GM18861 (cell line): ENCODE results near the gene ITIH4.

Experiments
- ATAC-seq: cut with Tn5 transposase; IDR thresholded peaks from one replicate; pipeline ENCODE4 v1.9.1; 2021; ENCODE audit not compliant: unreplicated experiment

The ITIH4 gene

DNA sequence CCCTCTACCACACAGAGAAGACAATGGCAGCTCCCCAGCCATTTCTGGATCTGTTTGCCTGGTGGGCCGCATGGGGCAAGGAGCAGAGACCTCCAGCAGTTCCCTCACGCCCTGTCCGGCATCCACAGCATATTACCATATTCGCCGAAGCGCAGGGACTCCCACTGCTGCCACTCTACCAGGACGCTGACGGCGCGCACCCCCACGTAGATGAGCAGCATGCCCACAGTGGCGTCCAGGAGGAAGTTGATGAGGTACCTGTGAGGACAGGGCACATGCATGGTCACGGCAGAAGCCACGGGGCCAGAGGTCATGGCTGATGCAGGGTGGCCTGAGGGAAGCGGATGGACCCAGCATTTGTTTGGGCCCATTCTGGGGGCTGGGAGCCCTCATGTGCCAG is 19.2 kb upstream of the ITIH4 start:
- no peak for ATAC-seq

DNA sequence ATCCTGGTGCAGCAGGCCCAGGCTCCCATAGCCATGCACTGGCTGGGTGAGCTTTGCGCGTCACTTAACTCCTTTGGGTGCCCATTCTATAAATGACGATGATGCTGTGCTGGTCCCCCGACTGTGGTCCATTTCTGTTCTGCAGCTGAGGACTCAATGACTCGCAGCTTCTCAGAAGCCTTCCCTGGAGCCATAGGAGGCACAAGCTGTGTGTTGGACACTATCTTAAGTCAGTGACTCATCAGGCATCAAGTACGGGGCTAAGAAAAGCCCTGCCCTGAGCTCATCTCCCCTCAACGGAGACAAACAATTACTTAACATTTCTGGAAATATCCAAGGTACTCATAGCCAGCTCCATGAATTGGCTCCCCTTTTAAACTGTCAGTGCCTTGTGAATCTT is 18.1 kb upstream of the ITIH4 start:
- no peak for ATAC-seq

DNA sequence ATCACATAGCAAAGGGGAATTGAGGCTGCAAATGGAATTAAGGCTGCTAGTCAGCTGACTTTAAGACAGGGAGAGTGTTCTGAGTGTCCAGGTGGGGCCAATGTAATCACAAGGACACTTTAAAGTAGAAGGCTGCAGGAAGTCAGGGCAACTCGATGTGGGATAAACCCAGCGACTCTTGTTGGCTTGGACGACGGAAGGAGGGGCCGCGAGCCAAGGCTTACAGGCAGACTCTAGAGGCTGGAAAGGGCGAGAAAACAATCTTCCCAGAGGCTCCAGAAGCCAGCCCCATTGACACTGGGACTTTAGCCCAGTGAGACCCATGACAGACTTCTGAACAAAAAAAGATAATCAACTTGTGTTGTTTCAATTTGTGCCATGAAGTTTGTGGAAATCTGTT is 17.3 kb upstream of the ITIH4 start:
- no peak for ATAC-seq

DNA sequence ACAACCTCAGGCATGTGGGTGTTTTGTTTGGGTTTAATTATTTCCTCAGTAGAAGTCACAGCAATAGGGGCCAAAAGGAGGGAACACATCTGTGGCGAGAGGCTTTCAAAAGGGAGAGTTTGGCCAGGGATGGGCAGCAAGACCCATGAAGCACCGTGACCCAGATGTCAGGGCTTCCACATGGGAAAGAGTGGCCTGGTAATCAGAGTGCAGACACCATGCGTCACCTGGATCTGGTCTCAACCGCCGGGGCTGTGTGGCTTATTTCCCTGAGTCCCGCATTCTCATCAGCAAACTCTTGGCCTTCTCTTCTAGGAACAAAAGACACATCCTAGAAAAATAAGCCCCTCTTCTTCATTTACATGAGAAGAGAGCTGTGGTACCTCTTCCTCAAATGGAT is 16.8 kb upstream of the ITIH4 start:
- ATAC-seq, result no peak

DNA sequence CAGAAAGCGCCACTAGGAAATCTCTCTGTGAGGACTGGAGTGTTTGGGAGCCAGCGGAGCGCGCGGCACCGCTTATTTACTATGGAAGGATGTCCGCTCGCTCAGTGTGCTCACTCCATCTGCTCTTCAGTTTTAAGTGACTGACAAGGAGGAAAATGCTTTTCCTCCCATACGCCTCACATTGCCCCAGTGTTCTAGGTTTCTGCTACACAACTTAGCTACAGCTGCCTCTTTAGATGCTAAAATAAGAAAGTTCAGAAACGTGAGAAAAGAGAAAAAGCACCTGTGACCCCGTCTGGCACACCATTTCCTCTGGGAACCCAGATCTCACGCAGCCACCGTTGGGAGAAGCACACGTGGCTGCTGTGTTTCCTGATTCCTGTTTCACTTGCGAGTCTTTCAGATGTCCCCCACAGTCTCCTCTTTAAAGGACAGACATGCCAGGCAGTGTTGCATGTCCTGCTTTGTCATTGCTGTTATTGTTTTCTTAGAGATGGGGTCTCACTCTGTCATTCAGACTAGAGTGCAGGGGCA is 16.0 kb upstream of the ITIH4 start:
- no peak for ATAC-seq

DNA sequence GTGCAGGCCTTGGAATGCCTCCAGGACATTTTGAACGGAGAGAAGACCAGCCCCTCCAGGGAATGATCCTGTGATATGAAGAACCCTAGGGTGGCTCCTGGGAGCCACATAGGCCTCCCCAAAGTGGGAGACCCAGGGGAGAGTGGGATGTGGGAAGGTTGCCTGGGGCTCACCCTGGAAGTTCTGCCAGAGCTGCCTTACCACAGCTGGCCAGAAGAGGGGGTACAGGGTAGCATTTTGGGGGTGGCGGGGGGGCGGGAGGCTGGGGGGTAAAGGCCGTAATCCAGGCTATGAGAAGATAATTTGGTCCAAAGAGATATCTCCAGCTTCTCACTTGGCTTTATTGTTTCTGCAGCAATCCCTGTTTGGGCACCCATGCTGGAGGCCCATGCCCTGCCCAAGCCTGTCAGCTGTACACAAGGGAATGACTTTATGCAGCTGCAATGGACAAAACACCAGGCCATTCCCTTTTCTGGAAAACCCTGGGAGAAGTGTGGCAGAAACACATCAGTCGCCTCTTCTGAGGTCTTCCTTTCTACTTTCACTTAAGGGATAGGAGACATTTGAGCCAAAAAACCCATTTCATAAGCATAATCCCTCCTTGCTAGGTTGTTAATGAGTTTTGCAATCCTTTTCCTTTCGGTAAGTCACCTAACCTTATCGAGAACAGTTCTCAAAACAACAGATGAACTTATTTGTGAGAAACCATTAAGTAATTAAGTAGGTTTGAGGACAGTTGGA is 15.4 kb upstream of the ITIH4 start:
- ATAC-seq, result no peak

DNA sequence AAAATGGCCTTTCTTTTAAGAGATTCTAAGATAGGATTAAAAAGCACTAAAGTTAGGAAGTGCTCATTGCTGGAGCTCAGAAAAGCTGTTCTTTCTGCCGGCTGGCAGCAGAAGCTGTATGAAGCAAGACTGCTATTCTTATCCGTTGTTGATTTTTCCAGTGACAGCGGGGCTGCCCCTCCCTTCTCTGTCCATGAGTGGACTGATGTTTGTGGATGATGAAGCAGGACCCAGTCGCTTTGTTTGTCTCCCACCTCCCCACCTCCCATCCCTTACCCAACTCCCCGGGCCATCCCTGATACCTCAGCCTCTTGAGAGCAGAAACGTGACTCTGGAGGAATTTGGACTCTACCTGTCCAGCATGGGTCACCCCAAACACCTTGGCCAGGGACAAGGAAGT is 14.7 kb upstream of the ITIH4 start:
- ATAC-seq, result no peak

DNA sequence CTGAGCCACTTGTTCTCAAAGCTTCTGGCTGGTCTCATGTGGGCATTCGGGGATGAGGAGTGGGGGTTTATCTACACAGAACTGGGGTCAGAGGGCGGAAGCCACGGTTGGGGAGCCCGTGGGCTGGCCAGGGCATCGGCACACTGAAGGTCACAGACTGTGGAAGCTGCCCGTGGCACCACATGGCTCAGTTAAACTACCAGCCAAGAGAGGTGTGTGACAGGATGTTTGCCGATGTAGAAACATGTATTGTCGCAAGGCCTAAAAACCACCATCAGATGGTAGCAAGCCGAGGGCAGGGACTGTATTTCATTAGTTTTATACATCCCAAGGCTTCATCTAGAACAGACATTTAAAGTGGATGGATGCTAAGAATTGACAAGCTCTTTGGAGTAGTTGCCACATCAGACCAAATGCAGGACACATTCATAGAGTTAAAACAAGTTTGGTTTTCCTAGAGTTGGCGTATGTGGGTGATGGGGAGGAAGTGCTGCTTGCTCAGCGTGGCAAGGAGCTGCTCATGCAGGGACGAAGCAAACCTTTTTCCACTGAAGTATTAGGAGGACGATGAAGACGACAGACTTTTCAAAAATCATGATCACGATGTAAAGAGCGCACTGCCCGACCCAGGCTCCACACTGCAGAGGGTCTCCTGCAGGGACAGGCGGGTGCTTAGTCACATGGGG is 14.0 kb upstream of the ITIH4 start:
- no peak for ATAC-seq

DNA sequence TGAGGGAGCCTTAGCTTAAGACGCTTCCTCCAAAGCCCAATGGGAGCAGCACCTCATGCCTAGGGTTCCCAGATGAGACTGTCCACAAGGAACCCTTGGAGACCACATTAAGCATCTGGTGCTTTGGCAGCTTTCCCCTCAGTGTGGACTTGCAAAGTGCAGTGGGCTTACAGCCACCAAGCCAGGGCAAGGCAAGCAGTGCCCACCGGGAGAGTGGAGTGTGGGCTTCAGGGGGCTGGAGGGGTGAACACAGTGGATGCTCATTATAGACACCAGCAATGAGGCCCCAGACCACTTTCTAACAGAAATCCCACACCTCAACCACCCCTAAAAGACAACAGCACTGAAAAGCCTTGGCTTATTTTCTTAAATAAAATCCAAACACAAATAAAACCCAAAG is 13.4 kb upstream of the ITIH4 start:
- no peak for ATAC-seq

DNA sequence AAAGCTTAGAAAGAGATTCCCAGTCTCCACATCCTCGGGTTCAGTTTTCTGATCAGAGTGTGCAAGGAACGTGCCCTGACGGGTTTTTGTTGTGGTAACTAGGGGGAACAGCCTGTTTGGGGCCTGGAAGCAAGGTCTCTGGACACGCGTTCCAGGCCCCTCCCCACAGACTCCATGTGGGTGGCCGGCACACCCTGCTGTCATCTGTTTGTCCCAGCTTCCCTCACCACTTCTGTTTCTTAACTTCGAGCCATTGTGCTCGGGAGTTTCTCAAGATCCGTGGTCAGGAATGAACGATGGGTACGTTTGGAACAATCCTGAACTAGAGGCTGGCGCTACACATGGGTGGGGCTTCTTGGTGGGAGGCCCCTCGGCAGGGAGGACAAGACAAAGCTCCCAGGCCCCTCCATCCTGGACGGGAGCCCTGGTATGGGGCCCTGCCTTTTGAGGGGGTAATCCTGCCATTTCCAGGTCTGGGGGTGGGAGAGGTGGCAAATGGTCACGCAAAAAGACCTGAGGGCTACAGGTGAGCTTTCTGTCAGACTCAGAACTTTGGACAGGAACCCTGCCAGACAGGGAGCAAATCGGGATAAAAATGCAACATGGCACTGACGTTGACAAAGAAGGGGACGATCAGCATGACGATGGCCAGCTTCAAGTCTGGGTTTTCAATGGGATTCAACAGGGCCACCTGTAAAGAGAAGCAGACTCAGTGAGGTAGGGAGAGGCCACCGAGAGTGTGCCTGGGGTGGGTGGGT is 12.8 kb upstream of the ITIH4 start:
- ATAC-seq, result no peak

DNA sequence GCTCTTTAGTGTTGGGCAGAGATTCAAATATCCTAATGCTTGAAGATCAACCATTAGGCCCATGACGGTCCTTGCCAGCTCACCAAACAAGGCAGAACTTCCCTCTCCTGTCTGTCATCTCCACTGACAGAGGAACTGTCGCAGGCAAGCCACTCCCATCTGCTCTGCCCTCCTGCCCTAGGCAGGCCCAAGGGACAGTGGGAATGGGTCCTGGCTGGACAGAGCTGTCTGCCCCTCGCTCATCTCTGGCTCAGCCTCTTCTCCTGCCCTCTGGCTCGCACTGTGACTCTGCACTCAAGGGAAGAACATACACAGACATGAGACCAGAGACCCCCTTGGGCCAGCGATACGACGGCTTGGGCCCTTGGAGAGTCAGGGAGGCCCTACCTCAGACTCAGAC is 12.0 kb upstream of the ITIH4 start:
- no peak for ATAC-seq

DNA sequence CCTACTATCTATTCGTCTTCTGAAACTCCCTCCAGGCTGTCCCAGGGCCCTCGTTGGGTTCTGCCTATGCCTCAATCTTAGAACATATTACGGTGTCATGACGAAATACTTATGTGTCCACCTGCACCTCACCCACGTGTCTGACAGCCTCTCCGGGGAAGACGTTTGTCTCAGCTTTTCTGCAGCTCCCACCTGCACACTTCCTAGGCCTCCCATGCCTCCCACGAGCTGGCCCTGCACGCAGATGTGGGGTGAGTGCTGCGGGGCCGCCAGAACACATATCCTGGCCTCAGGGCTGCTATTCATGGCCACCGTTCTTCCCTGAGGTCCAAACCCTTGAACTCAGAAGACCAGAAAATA is 11.5 kb upstream of the ITIH4 start:
- ATAC-seq, result no peak

DNA sequence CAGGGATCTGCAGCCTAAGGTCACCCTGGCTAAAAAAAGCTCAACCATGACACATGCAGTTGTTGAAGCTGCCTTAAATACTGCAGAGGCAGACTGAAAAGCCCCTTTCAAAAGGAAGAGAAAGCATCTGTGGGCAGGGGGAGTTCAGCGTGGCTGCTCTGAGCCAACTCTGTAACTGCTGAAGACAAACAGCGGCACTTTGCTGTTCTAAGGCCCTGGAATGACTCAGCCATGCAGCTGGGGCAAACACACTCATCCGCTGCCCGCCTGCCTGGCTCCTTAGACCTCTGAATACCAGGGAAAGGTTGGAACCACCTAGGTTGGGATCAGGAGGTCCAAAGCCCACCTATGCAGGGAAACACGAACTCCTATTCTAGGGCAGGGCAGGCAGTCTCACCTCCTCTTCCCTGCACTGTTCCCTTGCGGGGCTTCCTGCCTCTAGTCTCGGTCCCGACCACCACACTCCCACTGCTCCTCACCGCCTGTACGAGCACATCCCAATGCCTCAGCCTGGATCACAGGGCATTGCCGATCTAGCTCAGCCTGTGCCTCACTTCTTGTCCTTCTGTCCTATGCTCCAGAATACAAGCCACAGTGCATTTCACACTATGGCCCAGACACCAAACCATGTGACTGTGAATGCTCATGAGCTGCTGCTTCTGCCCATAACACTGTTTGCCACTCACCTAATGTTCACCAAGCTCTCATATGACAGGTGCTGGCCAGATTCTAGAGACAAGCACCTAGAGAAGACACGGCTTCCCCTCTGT is 10.9 kb upstream of the ITIH4 start:
- ATAC-seq, result no peak

DNA sequence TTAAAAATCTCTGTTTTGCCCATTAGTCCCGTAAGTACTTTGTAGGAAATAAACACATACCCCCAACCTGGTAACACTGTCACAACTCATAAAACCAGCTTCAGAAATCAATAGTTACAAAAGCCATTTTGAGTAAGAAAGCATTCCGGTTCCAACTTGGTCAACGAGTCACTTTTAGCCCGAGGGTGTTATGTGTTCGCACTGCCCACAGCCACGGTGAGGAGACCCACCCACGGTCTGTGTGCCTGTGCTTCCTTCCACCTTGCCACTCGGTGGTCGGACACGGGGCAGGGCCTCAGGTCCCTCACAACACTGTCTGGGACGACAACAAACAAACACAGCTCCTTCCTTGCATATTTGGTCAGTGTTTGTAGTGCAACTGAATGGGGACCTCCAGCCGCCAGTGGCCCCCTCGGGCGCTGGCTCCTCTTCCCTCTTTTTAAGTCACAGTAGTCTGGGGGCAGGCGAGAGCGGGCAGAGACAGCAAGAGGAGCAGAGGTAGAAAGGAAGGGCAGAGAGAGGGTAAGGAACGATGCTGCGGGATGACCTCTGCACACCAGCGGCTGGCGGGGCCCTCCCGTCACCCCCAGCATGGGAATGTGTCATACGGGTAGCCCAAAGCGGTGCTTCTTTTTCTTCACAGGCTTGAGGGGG is 9.5 kb upstream of the ITIH4 start:
- no peak for ATAC-seq

DNA sequence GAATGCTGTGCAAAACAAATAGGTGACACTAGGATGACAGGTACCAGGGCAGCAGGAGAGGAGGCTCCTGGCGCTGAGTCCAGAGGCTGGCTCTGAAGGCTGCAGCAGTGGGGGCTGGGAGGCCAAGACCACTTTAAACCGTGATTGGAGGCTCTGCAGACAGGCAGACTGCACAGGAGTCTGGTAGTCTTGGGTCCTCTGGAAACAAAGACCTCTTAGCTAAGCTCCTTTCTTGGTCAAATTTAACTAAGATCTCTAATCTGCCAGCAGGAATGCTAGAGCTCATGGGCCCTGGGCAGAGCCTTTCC is 8.8 kb upstream of the ITIH4 start:
- no peak for ATAC-seq

DNA sequence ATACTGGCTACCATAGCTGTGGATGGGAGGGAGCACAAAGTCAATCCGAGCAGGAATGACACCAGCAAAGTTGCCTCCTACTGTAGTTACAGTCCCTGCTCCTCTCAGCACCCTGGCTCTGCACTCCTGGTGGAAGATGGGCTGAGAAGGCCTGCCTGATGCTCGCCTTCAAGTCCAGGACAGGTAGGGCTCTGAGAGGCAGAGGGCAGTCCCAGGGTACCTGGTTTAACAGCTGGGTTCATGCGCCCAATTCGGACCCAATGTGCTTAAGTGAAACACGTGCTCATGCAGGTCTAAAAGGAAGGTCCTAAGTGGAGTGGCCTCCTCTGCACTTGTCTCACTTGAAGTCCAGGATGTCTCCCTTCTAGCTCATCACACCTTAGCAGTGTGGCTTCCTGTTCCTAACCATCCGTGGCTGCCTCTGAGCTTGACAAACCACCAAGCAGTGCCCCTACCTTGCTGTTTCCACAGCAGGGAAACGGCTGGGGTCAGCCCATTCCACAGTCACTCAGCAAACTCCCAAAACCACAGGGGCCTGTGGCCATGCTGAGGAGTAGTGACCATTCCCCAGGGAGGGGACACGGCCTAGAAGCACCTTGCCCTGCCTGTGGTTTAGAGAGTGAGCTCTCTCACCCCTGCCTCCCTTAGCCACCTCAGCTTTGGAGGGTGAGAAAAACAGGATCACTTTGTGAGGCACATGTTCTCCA is 8.2 kb upstream of the ITIH4 start:
- ATAC-seq, result no peak

DNA sequence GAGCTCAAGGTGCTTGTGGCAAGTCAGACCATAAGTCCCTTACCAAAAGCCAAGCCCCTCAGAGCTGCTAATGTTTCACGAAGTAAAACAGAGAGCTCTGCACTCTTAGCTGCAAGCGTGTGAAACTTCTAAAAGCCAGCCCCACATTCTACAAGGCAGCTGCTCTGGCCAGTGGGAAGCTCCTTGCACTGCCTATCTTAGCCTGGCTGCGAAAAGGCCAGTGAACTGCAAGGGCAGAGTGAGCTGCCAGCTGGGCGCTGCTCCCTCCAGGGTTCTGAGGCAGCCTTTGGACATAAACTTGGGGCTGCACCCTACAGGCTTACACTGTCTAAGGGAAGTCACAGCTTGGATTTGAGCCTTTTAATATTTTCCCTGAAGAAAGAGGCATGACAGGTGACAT is 6.5 kb upstream of the ITIH4 start:
- no peak for ATAC-seq

DNA sequence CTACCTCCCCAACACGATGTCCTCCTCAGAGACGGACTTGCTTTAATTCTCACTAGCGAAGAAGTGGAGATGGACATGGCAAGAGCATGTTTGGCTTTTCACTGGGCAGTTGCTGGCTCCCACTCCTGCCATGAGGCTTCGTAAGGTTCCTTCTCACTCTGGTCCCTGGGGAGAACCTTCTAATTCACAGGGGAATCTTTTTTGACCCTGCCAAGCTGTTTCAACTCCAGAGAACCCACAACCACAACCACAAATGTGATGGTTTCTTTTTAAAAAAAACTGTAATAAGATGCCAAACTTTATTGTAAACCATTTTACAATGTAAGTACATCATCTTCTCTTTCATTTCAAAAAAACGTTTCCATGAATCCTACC is 6.0 kb upstream of the ITIH4 start:
- no peak for ATAC-seq

DNA sequence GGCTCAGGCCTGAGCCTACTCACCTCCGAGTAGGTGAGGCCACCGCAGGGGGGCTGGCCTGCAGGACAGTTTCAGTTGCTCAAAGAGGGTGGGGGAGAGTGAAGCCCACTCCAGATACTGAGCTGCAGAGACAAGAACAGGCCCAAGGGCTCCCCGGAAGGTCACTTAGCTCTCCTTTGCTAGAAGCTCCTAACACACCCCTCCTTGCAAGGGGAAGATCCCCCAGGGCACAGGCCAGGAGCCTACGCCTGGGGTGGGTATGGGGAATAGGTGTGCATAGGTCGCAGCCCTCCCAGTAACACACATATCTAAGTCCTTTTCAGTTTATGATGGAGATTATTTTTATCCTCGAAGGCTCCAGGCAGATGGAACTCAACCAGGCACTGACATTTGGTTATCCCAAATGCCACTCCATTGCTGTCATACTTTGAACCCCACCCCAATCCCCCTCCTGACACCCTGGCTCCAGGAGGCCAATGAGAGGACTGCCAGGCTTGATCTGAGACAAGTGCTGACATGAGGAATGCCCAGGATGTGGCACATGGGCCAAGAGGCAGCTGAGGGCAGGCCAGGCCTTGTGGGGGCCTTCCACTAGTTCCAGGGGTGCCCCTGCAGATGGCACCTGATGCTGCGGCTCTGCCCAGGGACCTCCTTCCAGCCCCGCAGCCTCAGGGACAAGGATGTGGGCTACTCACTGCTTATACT is 5.4 kb upstream of the ITIH4 start:
- no peak for ATAC-seq
